T-helper 1 cell treated with Interleukin-12 subunit alpha and Interleukin-12 subunit beta and Interleukin-4 antibody, amounts not matched to agents 30 μg/mL and 1 μg/mL, for 36 hours (primary cell): Measurements from ENCODE around the gene SLC6A13.

Source experiments
- H3K27ac Mint-ChIP-seq: one replicate; pipeline ENCODE4 v1.8.0; 2021; ENCODE audit warnings: mild to moderate bottlenecking, mixed read lengths
- H3K27me3 Mint-ChIP-seq: one replicate; pipeline ENCODE4 v1.8.0; 2021; ENCODE audit warnings: low read depth, mixed read lengths
- H3K36me3 Mint-ChIP-seq: one replicate; pipeline ENCODE4 v1.8.0; 2021; ENCODE audit warnings: low read depth, mixed read lengths
- H3K4me1 Mint-ChIP-seq: one replicate; pipeline ENCODE4 v1.8.0; 2021; ENCODE audit warnings: low read depth, mixed read lengths
- H3K4me3 Mint-ChIP-seq: one replicate; pipeline ENCODE4 v1.8.0; 2021; ENCODE audit warnings: mild to moderate bottlenecking, moderate library complexity, mixed read lengths
- H3K9me3 Mint-ChIP-seq: one replicate; pipeline ENCODE4 v1.8.0; 2021; ENCODE audit warnings: mixed read lengths

The SLC6A13 gene

GRCh38 chr12:209851-210250 lies 52.8 kb downstream of the SLC6A13 start:
- Mint-ChIP-seq H3K27me3 (peaks cover 14% of the 10 kb centered on the region), H3K9me3 (no peaks in the 10 kb centered on the region)

GRCh38 chr12:209246-209645 lies 53.4 kb downstream of the SLC6A13 start:
- H3K36me3 Mint-ChIP-seq = no peaks in the 10 kb centered on the region
- no peak overlapping the region for H3K27ac Mint-ChIP-seq
- no peaks in the 10 kb centered on the region for H3K4me1 Mint-ChIP-seq
- H3K9me3 Mint-ChIP-seq = no peaks in the 10 kb centered on the region
- peaks cover 19% of the 10 kb centered on the region for H3K27me3 Mint-ChIP-seq
- H3K4me3 Mint-ChIP-seq = no peak overlapping the region

More at GRCh38 chr12:209851-210250, 52.8 kb downstream of the SLC6A13 start:
- no peak overlapping the region for H3K27ac Mint-ChIP-seq
- H3K4me1 Mint-ChIP-seq = no peaks in the 10 kb centered on the region
- no peak overlapping the region for H3K4me3 Mint-ChIP-seq
- H3K36me3 Mint-ChIP-seq = no peaks in the 10 kb centered on the region

DNA sequence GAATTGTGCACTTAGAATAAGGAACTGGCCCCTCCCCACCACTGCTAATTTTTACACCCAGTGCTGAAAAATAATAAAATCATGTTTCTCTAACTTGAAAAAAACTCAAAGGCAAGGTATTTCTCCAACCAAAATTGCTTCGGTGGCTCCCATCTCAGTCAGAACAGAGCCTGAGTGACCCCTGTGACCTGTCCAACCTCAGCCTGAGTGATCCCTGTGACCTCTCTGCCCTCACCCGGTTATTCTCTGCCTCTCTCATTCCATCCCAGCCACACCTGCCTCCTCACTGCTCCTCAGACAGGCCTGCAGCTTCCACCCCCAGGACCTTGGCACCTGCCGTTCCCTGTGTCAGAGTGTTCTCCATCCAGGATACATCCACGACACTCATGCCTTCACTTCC lies 53.8 kb downstream of the SLC6A13 start:
- peaks cover 22% of the 10 kb centered on the region for H3K27me3 Mint-ChIP-seq
- no peak overlapping the region for H3K27ac Mint-ChIP-seq
- H3K4me3 Mint-ChIP-seq = no peak overlapping the region
- H3K9me3 Mint-ChIP-seq = no peaks in the 10 kb centered on the region
- no peaks in the 10 kb centered on the region for H3K4me1 Mint-ChIP-seq
- no peaks in the 10 kb centered on the region for H3K36me3 Mint-ChIP-seq

DNA sequence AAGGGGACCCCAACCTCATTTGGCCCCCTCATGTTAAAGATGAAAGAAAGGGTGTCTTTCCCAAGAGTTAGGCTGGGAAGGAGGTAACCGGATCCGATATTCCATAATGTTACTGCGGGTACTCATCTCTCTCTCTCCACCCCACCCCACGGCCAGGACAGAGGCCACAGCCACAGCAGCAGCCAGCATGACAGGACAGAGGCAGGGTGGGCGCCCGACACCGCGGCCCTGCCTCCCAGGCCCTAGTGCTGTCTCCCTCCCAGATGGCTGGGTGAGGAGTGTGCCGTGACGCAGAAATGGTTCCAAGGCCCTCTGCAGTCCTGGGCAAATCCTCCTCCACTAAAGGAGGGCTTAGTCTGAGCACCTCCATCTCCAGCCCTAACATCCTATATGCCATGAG lies 54.8 kb downstream of the SLC6A13 start:
- no peaks in the 10 kb centered on the region for H3K9me3 Mint-ChIP-seq
- H3K27me3 Mint-ChIP-seq = peaks cover 22% of the 10 kb centered on the region
- H3K36me3 Mint-ChIP-seq = no peaks in the 10 kb centered on the region
- H3K4me3 Mint-ChIP-seq = no peak overlapping the region
- no peak overlapping the region for H3K27ac Mint-ChIP-seq
- no peaks in the 10 kb centered on the region for H3K4me1 Mint-ChIP-seq

DNA sequence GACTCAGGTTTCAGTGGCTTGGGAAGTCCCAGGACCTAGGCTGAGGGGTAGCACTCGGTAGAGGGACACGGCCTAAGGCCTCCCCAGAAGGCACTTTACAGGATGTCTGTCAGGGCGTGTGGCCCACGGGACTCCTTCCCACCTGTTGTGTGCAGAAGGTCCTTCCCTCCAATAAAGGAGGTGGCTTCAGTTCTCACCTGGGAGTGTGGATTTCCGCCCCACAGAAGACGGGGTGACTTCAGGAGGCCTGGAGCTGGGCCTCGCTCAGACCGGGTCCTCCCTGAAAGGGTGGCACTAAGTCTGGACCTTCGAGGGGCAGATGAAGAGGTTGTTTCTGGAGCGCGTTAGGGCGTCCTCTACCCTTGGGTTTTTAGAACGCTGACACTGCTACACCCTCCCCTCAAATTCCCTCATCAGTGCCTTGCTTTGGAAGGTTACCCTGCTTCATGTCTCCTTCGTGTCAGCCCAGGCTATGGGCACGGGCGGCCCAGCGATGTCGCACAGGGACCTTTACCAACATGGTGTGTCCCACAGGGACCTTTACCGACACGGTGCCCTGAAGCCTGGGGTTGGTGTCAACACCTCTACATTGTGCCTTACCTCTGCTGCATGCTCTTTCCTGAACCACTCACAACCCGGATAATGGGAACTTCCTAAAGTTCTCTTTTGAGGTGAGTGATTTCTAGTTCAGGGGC lies 55.7 kb downstream of the SLC6A13 start:
- Mint-ChIP-seq H3K36me3 (no peaks in the 10 kb centered on the region), H3K4me1 (peaks cover 1% of the 10 kb centered on the region), H3K9me3 (no peaks in the 10 kb centered on the region), H3K27ac (no peak overlapping the region), H3K27me3 (peaks cover 27% of the 10 kb centered on the region), H3K4me3 (no peak overlapping the region)

GRCh38 chr12:205026-205425 lies 57.6 kb downstream of the SLC6A13 start:
- Mint-ChIP-seq H3K4me3 (no peak overlapping the region), H3K27me3 (peaks cover 29% of the 10 kb centered on the region), H3K4me1 (peaks cover 1% of the 10 kb centered on the region), H3K36me3 (no peaks in the 10 kb centered on the region), H3K27ac (no peak overlapping the region), H3K9me3 (no peaks in the 10 kb centered on the region)

DNA sequence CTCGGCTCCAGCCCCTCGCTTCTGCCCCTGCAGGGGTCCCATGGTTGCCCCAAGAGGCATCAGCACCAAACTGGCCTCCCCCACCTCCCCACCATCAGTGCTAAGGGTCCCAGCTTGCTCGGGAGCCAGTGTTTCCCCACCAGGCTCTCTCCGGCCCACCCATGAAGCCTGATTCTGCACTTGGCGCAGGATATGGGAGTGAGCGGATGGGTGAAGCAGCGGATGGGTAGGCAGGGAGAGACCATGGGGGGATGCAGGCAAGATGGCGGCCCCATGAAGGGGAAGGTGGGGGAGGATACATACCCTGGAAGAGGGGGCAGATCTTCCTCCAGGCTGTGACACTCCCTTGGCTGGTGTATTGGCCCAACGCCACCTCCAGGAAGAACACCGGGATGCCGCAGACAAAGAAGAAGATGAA lies 58.4 kb downstream of the SLC6A13 start:
- no peaks in the 10 kb centered on the region for H3K9me3 Mint-ChIP-seq
- H3K4me1 Mint-ChIP-seq = peaks cover 1% of the 10 kb centered on the region
- no peak overlapping the region for H3K4me3 Mint-ChIP-seq
- no peak overlapping the region for H3K27ac Mint-ChIP-seq
- H3K36me3 Mint-ChIP-seq = no peaks in the 10 kb centered on the region
- peaks cover 29% of the 10 kb centered on the region for H3K27me3 Mint-ChIP-seq

DNA sequence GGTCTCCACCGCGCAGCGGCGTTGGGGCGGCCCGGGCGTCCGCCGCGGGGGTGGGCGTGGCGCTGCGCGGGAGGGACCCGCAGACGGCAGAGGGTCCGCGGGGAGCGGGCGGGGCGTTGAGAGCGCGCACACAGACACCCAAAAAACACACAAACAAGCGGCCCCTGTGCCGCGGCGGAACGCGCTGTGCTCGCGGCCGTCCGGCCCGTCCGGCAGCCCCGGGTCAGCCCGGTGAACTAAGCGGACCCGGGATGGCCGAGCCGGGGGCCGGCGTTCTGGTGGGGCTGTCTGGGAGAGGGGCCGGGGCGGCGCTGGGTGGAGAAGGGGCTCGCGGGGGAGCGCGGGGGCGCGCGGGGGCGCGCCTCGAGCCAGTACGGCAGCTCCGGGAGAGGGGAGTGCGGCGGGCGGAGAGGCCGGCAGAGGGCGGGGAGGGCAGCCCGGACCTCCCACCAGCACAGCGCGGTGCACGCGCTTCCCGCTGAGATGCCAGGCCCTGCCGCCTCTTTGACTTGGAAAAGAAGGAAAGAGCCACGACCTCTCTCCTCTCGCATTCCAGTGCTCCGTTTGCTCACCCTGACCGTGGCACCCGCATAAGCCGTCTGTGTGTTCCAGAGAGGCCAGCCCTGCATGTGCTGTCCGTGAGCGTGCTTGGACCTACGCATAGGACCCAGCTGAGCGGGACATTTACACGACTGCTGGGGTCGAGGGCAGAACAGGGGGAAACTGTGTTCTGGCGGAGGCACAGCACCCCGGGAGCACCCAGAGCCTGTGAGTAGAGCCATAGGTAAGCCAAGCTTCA lies 59.0 kb downstream of the SLC6A13 start:
- Mint-ChIP-seq H3K36me3 (no peaks in the 10 kb centered on the region), H3K27me3 (peaks cover 29% of the 10 kb centered on the region), H3K4me1 (peaks cover 1% of the 10 kb centered on the region), H3K4me3 (no peak overlapping the region), H3K27ac (no peak overlapping the region), H3K9me3 (no peaks in the 10 kb centered on the region)

- Mint-ChIP-seq H3K4me1 (peaks cover 1% of the 10 kb centered on the region), H3K9me3 (no peaks in the 10 kb centered on the region), H3K4me3 (no peak overlapping the region), H3K36me3 (no peaks in the 10 kb centered on the region), H3K27me3 (peaks cover 29% of the 10 kb centered on the region), H3K27ac (no peak overlapping the region)
These were observed 59.6 kb downstream of the SLC6A13 start for GRCh38 chr12:203074-203461.

GRCh38 chr12:202081-202731 lies 60.4 kb downstream of the SLC6A13 start:
- peaks cover 1% of the 10 kb centered on the region for H3K4me1 Mint-ChIP-seq
- no peak overlapping the region for H3K27ac Mint-ChIP-seq
- H3K4me3 Mint-ChIP-seq = no peak overlapping the region
- H3K27me3 Mint-ChIP-seq = peaks cover 33% of the 10 kb centered on the region
- no peaks in the 10 kb centered on the region for H3K9me3 Mint-ChIP-seq
- H3K36me3 Mint-ChIP-seq = no peaks in the 10 kb centered on the region

GRCh38 chr12:201361-201760 lies 61.3 kb downstream of the SLC6A13 start:
- Mint-ChIP-seq H3K27me3 (peaks cover 33% of the 10 kb centered on the region), H3K4me3 (no peak overlapping the region), H3K9me3 (no peaks in the 10 kb centered on the region), H3K4me1 (peaks cover 1% of the 10 kb centered on the region), H3K27ac (no peak overlapping the region), H3K36me3 (no peaks in the 10 kb centered on the region)

DNA sequence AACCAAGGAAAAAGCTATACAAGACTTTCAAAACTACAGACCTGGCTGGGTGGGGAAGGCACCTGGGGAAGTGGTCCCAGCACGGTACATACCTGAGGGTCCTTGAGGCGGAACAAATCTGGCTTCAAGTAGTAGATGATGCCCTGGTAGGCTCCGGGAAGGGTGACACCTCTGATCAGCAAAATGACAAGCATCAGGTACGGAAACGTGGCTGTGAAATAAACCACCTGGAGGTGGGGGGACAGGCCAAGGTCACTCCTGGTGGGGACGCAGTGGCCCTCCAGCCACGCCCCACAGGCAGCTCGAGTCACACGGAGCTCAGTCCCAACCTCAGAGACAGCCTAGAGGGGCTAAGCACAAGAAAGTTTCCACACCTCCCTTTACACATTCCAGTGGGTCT lies 63.9 kb downstream of the SLC6A13 start:
- no peaks in the 10 kb centered on the region for H3K36me3 Mint-ChIP-seq
- peaks cover 1% of the 10 kb centered on the region for H3K4me1 Mint-ChIP-seq
- H3K9me3 Mint-ChIP-seq = no peaks in the 10 kb centered on the region
- no peak overlapping the region for H3K4me3 Mint-ChIP-seq
- no peak overlapping the region for H3K27ac Mint-ChIP-seq
- peaks cover 16% of the 10 kb centered on the region for H3K27me3 Mint-ChIP-seq

GRCh38 chr12:197911-198695 lies 64.5 kb downstream of the SLC6A13 start:
- Mint-ChIP-seq H3K27ac (no peak overlapping the region), H3K4me1 (peaks cover 1% of the 10 kb centered on the region), H3K4me3 (no peak overlapping the region), H3K27me3 (peaks cover 16% of the 10 kb centered on the region), H3K36me3 (no peaks in the 10 kb centered on the region), H3K9me3 (no peaks in the 10 kb centered on the region)

GRCh38 chr12:197347-197746 lies 65.3 kb downstream of the SLC6A13 start:
- Mint-ChIP-seq H3K36me3 (no peaks in the 10 kb centered on the region), H3K27ac (no peak overlapping the region), H3K4me1 (peaks cover 1% of the 10 kb centered on the region), H3K27me3 (peaks cover 11% of the 10 kb centered on the region), H3K9me3 (no peaks in the 10 kb centered on the region), H3K4me3 (no peak overlapping the region)
